GM12878 (cell line): ENCODE results near the gene PIGX. TPM values are rescaled to one million over a fixed set of nuclear protein-coding genes. Genes with fewer than 3 reads are reported as not detected.

Experiments used
- BACH1 ChIP-seq: fragments of 450-650 bp; IDR thresholded peaks from 2 replicates; pipeline ENCODE4 v1.6.1; 2017; ENCODE audit warnings: mild to moderate bottlenecking, borderline replicate concordance
- BRCA1 ChIP-seq: IDR thresholded peaks from 2 replicates; pipeline ENCODE4 v1.6.1; 2011; ENCODE audit warnings: low read depth, low read length, improper control_type of control experiment
- CHD4 ChIP-seq: fragments of 200-600 bp; sonication (generic); IDR thresholded peaks from 2 replicates; pipeline ENCODE4 v1.6.1; 2016; ENCODE audit warnings: mild to moderate bottlenecking
- CREB1 ChIP-seq: IDR thresholded peaks from 2 replicates; pipeline ENCODE4 v1.6.1; 2012; ENCODE audit warnings: low read depth, mild to moderate bottlenecking, inconsistent platforms
- EGR1 ChIP-seq, 2 experiments: IDR thresholded peaks; 1 replicate in 1 of 2; 2 replicates in 1 of 2; pipeline ENCODE4 v1.6.1; 2011 to 2012; ENCODE audit warnings: low read depth in 2 of 2, low read length in 2 of 2, borderline replicate concordance in 1 of 2, mild to moderate bottlenecking in 1 of 2, moderate library complexity in 1 of 2
- ELK1 ChIP-seq: IDR thresholded peaks from 2 replicates; pipeline ENCODE4 v1.6.1; 2012; ENCODE audit warnings: low read depth, low read length, improper control_type of control experiment
- HCFC1 ChIP-seq: fragments of 150-350 bp; IDR thresholded peaks from 2 replicates; pipeline ENCODE4 v1.6.1; 2014; ENCODE audit warnings: low read length
- HDGF ChIP-seq: fragments of 450-650 bp; IDR thresholded peaks from 2 replicates; pipeline ENCODE4 v1.6.1; 2016; ENCODE audit warnings: antibody characterized with exemption
- MEF2B ChIP-seq: fragments of 450-650 bp; IDR thresholded peaks from 2 replicates; pipeline ENCODE4 v1.6.1; 2018; ENCODE audit warnings: mild to moderate bottlenecking, moderate library complexity; ENCODE audit not compliant: partially characterized antibody, poor library complexity, severe bottlenecking
- MTA3 ChIP-seq: IDR thresholded peaks from 2 replicates; pipeline ENCODE4 v1.6.1; 2012; ENCODE audit warnings: low read length, inconsistent platforms, borderline replicate concordance
- MYC ChIP-seq: IDR thresholded peaks from 2 replicates; pipeline ENCODE4 v1.6.1; 2011; ENCODE audit warnings: mild to moderate bottlenecking, low read length, moderate library complexity, inconsistent platforms; ENCODE audit not compliant: insufficient read depth, insufficient replicate concordance, insufficient read length, severe bottlenecking
- NFYB ChIP-seq: IDR thresholded peaks from 2 replicates; pipeline ENCODE4 v1.6.1; 2011; ENCODE audit warnings: low read depth, mild to moderate bottlenecking, low read length, improper control_type of control experiment, moderate library complexity; ENCODE audit not compliant: insufficient read depth
- NR2C2 ChIP-seq: IDR thresholded peaks from 2 replicates; pipeline ENCODE4 v1.6.1; 2011; ENCODE audit warnings: borderline replicate concordance, low read depth; ENCODE audit not compliant: control insufficient read depth, insufficient read length
- RB1 ChIP-seq: fragments of 450-650 bp; formaldehyde crosslinking; IDR thresholded peaks from 2 replicates; pipeline ENCODE4 v1.6.1; 2017; ENCODE audit warnings: mild to moderate bottlenecking, borderline replicate concordance
- SUPT20H ChIP-seq: IDR thresholded peaks from 2 replicates; pipeline ENCODE4 v1.6.1; 2011; ENCODE audit warnings: low read depth, mild to moderate bottlenecking, low read length, moderate library complexity, borderline replicate concordance; ENCODE audit not compliant: control insufficient read depth
- TAF1 ChIP-seq: IDR thresholded peaks from 2 replicates; pipeline ENCODE4 v1.6.1; 2011; ENCODE audit warnings: mild to moderate bottlenecking, low read depth, low read length, borderline replicate concordance
- TBL1XR1 ChIP-seq: IDR thresholded peaks from 2 replicates; pipeline ENCODE4 v1.6.1; 2012; ENCODE audit warnings: low read depth, low read length, improper control_type of control experiment
- TCF7 ChIP-seq: IDR thresholded peaks from 2 replicates; pipeline ENCODE4 v1.6.1; 2014; ENCODE audit warnings: antibody characterized with exemption, borderline replicate concordance
- YBX1 ChIP-seq: fragments of 450-650 bp; IDR thresholded peaks from 2 replicates; pipeline ENCODE4 v1.6.1; 2016; ENCODE audit warnings: antibody characterized with exemption
- ZNF24 ChIP-seq: fragments of 450-650 bp; IDR thresholded peaks from 2 replicates; pipeline ENCODE4 v1.6.1; 2017; ENCODE audit warnings: antibody characterized with exemption, mild to moderate bottlenecking
- ZNF274 ChIP-seq: IDR thresholded peaks from one replicate; pipeline ENCODE4 v1.8.0; 2011; ENCODE audit not compliant: insufficient read length, insufficient read depth
- ZNF687 ChIP-seq: fragments of 450-650 bp; IDR thresholded peaks from 2 replicates; pipeline ENCODE4 v1.6.1; 2017; ENCODE audit warnings: mild to moderate bottlenecking, moderate library complexity
- ZSCAN29 ChIP-seq: fragments of 450-650 bp; IDR thresholded peaks from 2 replicates; pipeline ENCODE4 v1.6.1; 2017; ENCODE audit warnings: mild to moderate bottlenecking, moderate library complexity
- polyA plus RNA-seq, 11 experiments: library from polyadenylated mRNA; depleted of rRNA in 4 of 11; unstranded in 6 of 11; stranded (reverse) in 5 of 11; fragments of >200 nt; fragmentation: Nextera tagmentation in 4 of 11; fragmentation: Illumina TruSeq in 1 of 11; extraction: Ambion mirVana in 4 of 11; extraction: Trizol in 1 of 11; gene quantifications; 1 replicate in 1 of 11; 2 replicates in 10 of 11; pipeline versions ENCODE4 v1.2.1 to v1.2.3, GENCODE V29; 2011 to 2016; ENCODE audit warnings: inconsistent platforms in 2 of 11, missing spikeins in 2 of 11, low read depth in 1 of 11
- total RNA-seq, 4 experiments: library from RNA; depleted of rRNA in 3 of 4; stranded (reverse); fragments of >200 nt in 3 of 4; fragmentation: Illumina TruSeq in 1 of 4; extraction: Trizol in 1 of 4; gene quantifications; 2 replicates each; pipeline versions ENCODE4 v1.2.1 to v1.2.3, GENCODE V29; 2013 to 2021
- TF ChIP-seq, protein P1 (sequence below): IDR thresholded peaks from 2 replicates; pipeline ENCODE4 v1.6.1; 2012; ENCODE audit warnings: low read depth, low read length, improper control_type of control experiment

PIGX gene
- total and polyA plus RNA-seq, 10 of the 15 experiments (the other 5 are each of a cell fraction or from before 2014, with no cell fraction given): 3.8 to 40.0 (median 22.3) TPM

DNA sequence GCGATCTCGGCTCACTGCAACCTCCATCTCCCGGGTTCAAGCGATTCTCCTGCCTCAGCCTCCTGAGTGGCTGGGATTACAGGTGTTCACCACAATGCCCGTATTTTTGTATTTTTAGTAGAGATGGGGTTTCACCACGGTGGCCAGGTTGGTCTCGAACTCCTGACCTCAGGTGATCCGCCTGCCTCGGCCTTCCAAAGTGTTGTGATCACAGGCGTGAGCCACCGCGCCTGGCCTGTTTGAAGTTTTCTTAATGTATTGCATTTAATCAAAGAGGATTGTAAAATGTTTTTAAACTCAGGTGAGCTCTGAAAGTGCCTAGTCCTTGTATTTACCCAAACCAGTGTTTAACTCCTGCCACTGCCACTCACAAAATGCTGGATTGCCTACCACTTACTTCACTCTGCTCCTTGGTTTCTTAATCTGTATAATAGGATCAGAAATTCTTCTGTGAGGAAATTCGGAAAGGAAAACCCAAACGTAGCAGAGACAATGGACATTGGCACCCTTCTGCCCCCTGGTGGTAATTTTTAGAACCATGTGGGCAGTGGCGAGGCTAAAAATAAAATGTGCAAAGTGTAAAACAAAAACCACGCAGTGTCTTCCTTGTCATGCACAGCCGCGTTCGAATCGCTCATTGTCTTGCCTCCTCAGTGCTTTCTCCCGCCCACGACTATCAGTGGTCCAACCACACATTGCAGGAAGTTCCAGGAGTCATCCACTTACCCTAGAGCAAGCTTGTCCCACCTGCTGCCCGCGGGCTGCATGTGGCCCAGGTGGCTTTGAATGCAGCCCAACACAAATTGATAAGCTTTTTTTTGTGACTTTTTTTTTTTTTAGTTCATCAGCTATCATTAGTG, 27.4 kb upstream of the PIGX start (continued):
- no peak for TF ChIP-seq ELK1
- no peak for TF ChIP-seq CHD4
- no peak for TF ChIP-seq ZNF24
- peak; percentile 65; the same call in 1 of the 2 replicates for TF ChIP-seq NFYB
- no peak for TF ChIP-seq BRCA1
- peak; percentile 65 for TF ChIP-seq CREB1
- no peak for TF ChIP-seq SUPT20H
- TF ChIP-seq NR2C2: no peak
- TF ChIP-seq, protein P1, sequence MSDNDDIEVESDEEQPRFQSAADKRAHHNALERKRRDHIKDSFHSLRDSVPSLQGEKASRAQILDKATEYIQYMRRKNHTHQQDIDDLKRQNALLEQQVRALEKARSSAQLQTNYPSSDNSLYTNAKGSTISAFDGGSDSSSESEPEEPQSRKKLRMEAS: peak; percentile 69; the same call in 1 of the 2 replicates
- no peak for TF ChIP-seq MYC
- no peak for TF ChIP-seq ZSCAN29
- TF ChIP-seq YBX1: no peak
- no peak for TF ChIP-seq HCFC1
- TF ChIP-seq BACH1: no peak; the same call in 1 of the 2 replicates
- TF ChIP-seq EGR1 (IDR thresholded peaks at IDR 0.05; ENCODE audit: borderline replicate concordance in 1 of 2, low read depth in 2 of 2, low read length in 2 of 2): peak in 1 of 2 experiments; percentile 89; a peak in 2 of 3 replicates
- no peak for TF ChIP-seq HDGF
- peak; percentile 85 for TF ChIP-seq MEF2B
- TF ChIP-seq TAF1: no peak
- peak; percentile 30; the same call in 1 of the 2 replicates for TF ChIP-seq TCF7
- peak; percentile 47; the same call in 1 of the 2 replicates for TF ChIP-seq RB1
- peak; percentile 83; the same call in 1 of the 2 replicates for TF ChIP-seq MTA3
- peak; percentile 53 for TF ChIP-seq TBL1XR1
- no peak for TF ChIP-seq ZNF274
- no peak for TF ChIP-seq ZNF687
